Thymus (tissue), 11 donors: Measurements from ENCODE around the gene ZMAT5. TPM values are rescaled to one million over a fixed set of nuclear protein-coding genes. Genes with fewer than 3 reads are reported as not detected.
A peak's percentile ranks its signal among the peaks of the same experiment; 100 is the strongest.

ENCODE experiments used
- DNase-seq, 9 donors: peaks; one replicate each; pipeline ENCODE4 v3.0.0-alpha.2; 2013; ENCODE audit warnings: low spot score in 9 of 9, low read depth in 6 of 9, missing footprints in 1 of 9
- H3K27ac ChIP-seq, 2 donors: one replicate each; pipeline ENCODE4 v1.5.1; 2013; ENCODE audit warnings: control low read depth in 1 of 2, low read depth in 1 of 2, low read length in 1 of 2, mild to moderate bottlenecking in 1 of 2, moderate library complexity in 1 of 2
- H3K27me3 ChIP-seq, 2 donors: one replicate each; pipeline ENCODE4 v1.5.1; 2013; ENCODE audit warnings: low read length in 1 of 2; ENCODE audit not compliant: control insufficient read depth in 2 of 2, insufficient read depth in 1 of 2
- H3K36me3 ChIP-seq, 2 donors: one replicate each; pipeline ENCODE4 v1.5.1; 2013; ENCODE audit warnings: low read length in 1 of 2, mild to moderate bottlenecking in 1 of 2, moderate library complexity in 1 of 2; ENCODE audit not compliant: control insufficient read depth in 2 of 2, insufficient read depth in 2 of 2
- H3K4me1 ChIP-seq, 2 donors: one replicate each; pipeline ENCODE4 v1.5.1; 2013; ENCODE audit warnings: low read length in 2 of 2; ENCODE audit not compliant: control insufficient read depth in 2 of 2, insufficient read depth in 2 of 2
- H3K4me3 ChIP-seq, 2 donors: one replicate each; pipeline ENCODE4 v1.5.1; 2013; ENCODE audit warnings: low read length in 2 of 2, control low read depth in 1 of 2, mild to moderate bottlenecking in 1 of 2
- H3K9me3 ChIP-seq, 2 donors: one replicate each; pipeline ENCODE4 v1.5.1; 2013; ENCODE audit warnings: low read length in 1 of 2, mild to moderate bottlenecking in 1 of 2; ENCODE audit not compliant: control insufficient read depth in 2 of 2, insufficient read depth in 1 of 2
- WGBS: extraction: QIAGEN DNeasy Blood & Tissue Kit; methylation state at CpG from one replicate; pipeline ENCODE4 v1.1.7; 2013; 5-methylcytosine and 5-hydroxymethylcytosine counted together
- polyA plus RNA-seq: library from polyadenylated mRNA; stranded (reverse); fragments of 200-250 nt; gene quantifications from one replicate; pipeline ENCODE4 v1.2.3, GENCODE V29; 2013
- total RNA-seq: library from RNA; stranded (reverse); fragments of 120-200 nt; gene quantifications from one replicate; pipeline ENCODE4 v1.2.4, GENCODE V29; 2013
- donor health status: healthy.

ZMAT5 gene
- total and polyA plus RNA-seq, 2 donors, result 21.8 to 31.1 TPM

- 97% methylated on average over 2 of the region's 2 CpGs for WGBS
- Histone ChIP-seq H3K36me3 (peaks cover 77 to 91% of the 10 kb centered on the region in 2 donors), H3K27ac (no peak overlapping the region)
Observed at GRCh38 chr22:29810216-29810615, 43.4 kb upstream of the ZMAT5 start.

GRCh38 chr22:29806196-29806595 is 39.4 kb upstream of the ZMAT5 start:
- no peak for DNase-seq
- peaks cover 71 to 85% of the 10 kb centered on the region in 2 donors for H3K36me3 ChIP-seq
- H3K27ac ChIP-seq, result no peak overlapping the region
- 93% methylated on average over 6 of the region's 6 CpGs for WGBS
- H3K4me3 ChIP-seq, result no peak overlapping the region
- no peaks in the 10 kb centered on the region for H3K4me1 ChIP-seq
- peaks cover 0 to 1% of the 10 kb centered on the region in 2 donors for H3K9me3 ChIP-seq
- no peaks in the 10 kb centered on the region for H3K27me3 ChIP-seq

More at GRCh38 chr22:29810216-29810615, 43.4 kb upstream of the ZMAT5 start:
- Histone ChIP-seq H3K27me3 (no peaks in the 10 kb centered on the region), H3K4me3 (no peak overlapping the region), H3K9me3 (peaks cover 0 to 1% of the 10 kb centered on the region in 2 donors), H3K4me1 (no peaks in the 10 kb centered on the region)
- DNase-seq, result no peak

GRCh38 chr22:29804985-29805384 is 38.2 kb upstream of the ZMAT5 start:
- 99% methylated on average over 2 of the region's 2 CpGs for WGBS
- Histone ChIP-seq H3K9me3 (peaks cover 0 to 1% of the 10 kb centered on the region in 2 donors), H3K36me3 (peaks cover 79 to 86% of the 10 kb centered on the region in 2 donors), H3K4me1 (no peaks in the 10 kb centered on the region), H3K27me3 (no peaks in the 10 kb centered on the region), H3K4me3 (no peak overlapping the region), H3K27ac (no peak overlapping the region)
- no peak for DNase-seq

- Histone ChIP-seq H3K4me3 (no peak overlapping the region), H3K27me3 (no peaks in the 10 kb centered on the region), H3K4me1 (peaks cover 0 to 3% of the 10 kb centered on the region in 2 donors), H3K27ac (no peak overlapping the region), H3K36me3 (peaks cover 90 to 91% of the 10 kb centered on the region in 2 donors), H3K9me3 (peaks cover 0 to 1% of the 10 kb centered on the region in 2 donors)
- over 99% methylated on average over 2 of the region's 2 CpGs for WGBS
- DNase-seq, result no peak
Observed at GRCh38 chr22:29803190-29803589, 36.4 kb upstream of the ZMAT5 start.

GRCh38 chr22:29801796-29802195 is 35.0 kb upstream of the ZMAT5 start:
- 97% methylated on average over 8 of the region's 8 CpGs for WGBS
- H3K27me3 ChIP-seq, result no peaks in the 10 kb centered on the region
- H3K4me3 ChIP-seq, result no peak overlapping the region
- peaks cover 0 to 1% of the 10 kb centered on the region in 2 donors for H3K9me3 ChIP-seq
- no peak overlapping the region for H3K27ac ChIP-seq
- peaks cover 0 to 3% of the 10 kb centered on the region in 2 donors for H3K4me1 ChIP-seq
- H3K36me3 ChIP-seq, result peaks cover 88% of the 10 kb centered on the region in 2 donors
- DNase-seq, result no peak

- H3K4me3 ChIP-seq, result no peak overlapping the region
- H3K27me3 ChIP-seq, result no peaks in the 10 kb centered on the region
- no peak overlapping the region for H3K27ac ChIP-seq
- peaks cover 86 to 87% of the 10 kb centered on the region in 2 donors for H3K36me3 ChIP-seq
- DNase-seq, result no peak
- H3K4me1 ChIP-seq, result peaks cover 0 to 3% of the 10 kb centered on the region in 2 donors
- peaks cover 0 to 1% of the 10 kb centered on the region in 2 donors for H3K9me3 ChIP-seq
- 97% methylated on average over 5 of the region's 5 CpGs for WGBS
Observed at GRCh38 chr22:29801153-29801552, 34.3 kb upstream of the ZMAT5 start.

GRCh38 chr22:29799217-29799680 is 32.4 kb upstream of the ZMAT5 start:
- 89% methylated on average over 8 of the region's 8 CpGs for WGBS
- no peak overlapping the region for H3K27ac ChIP-seq
- no peaks in the 10 kb centered on the region for H3K27me3 ChIP-seq
- H3K36me3 ChIP-seq, result peaks cover 72 to 80% of the 10 kb centered on the region in 2 donors
- H3K9me3 ChIP-seq, result no peaks in the 10 kb centered on the region
- peak in 1 of 9 donors; percentile 12 for DNase-seq
- H3K4me3 ChIP-seq, result no peak overlapping the region
- peaks cover 0 to 3% of the 10 kb centered on the region in 2 donors for H3K4me1 ChIP-seq

GRCh38 chr22:29798801-29799200 is 32.0 kb upstream of the ZMAT5 start:
- Histone ChIP-seq H3K4me1 (peaks cover 0 to 3% of the 10 kb centered on the region in 2 donors), H3K9me3 (no peaks in the 10 kb centered on the region), H3K36me3 (peaks cover 67 to 76% of the 10 kb centered on the region in 2 donors), H3K4me3 (no peak overlapping the region), H3K27me3 (no peaks in the 10 kb centered on the region), H3K27ac (no peak overlapping the region)
- DNase-seq, result no peak
- 99% methylated on average over 2 of the region's 2 CpGs for whole genome bisulfite sequencing

GRCh38 chr22:29798318-29798717 is 31.5 kb upstream of the ZMAT5 start:
- no peaks in the 10 kb centered on the region for H3K9me3 ChIP-seq
- no peak overlapping the region for H3K27ac ChIP-seq
- H3K36me3 ChIP-seq, result peaks cover 65 to 76% of the 10 kb centered on the region in 2 donors
- H3K4me3 ChIP-seq, result no peak overlapping the region
- no peaks in the 10 kb centered on the region for H3K27me3 ChIP-seq
- peaks cover 0 to 3% of the 10 kb centered on the region in 2 donors for H3K4me1 ChIP-seq
- WGBS, result 64% methylated on average over 6 of the region's 6 CpGs
- no peak for DNase-seq
